Spleen (tissue), 10 donors: ENCODE results near the gene SAMD14. TPM values are rescaled to one million over a fixed set of nuclear protein-coding genes. Genes with fewer than 3 reads are reported as not detected.

Source experiments
- polyA plus RNA-seq, 3 donors: library from polyadenylated mRNA; stranded (reverse); fragments of 200-250 nt; gene quantifications; one replicate each; pipeline ENCODE4 v1.2.1, GENCODE V29; 2013
- total RNA-seq, 7 donors: library from RNA; depleted of rRNA in 3 of 7; stranded (reverse); fragments of >200 nt in 3 of 7; fragmentation: NEBNext Ultra II Directional in 4 of 7; extraction: Animal tissue kit (Norgen Biotek cat#: 25700) in 4 of 7; gene quantifications; one replicate each; pipeline versions ENCODE4 v1.1.0 to v1.2.1, GENCODE V29; 2016 to 2021
- donor health status: healthy with polysubstance abuse.
- donor health status: DM: no; HTN: no; CAD: no; lungs with moderate emphysema.
- donor health status: DM: no; HTN: no; CAD: no.
- donor health status: Bipolar disorder and iron deficiency.
- donor health status: healthy.
- donor health status: DM: no; HTN: no; CAD: no.
- donor health status: DM: yes; HTN: yes; CAD: no.

Gene SAMD14
- total and polyA plus RNA-seq, 10 donors: 1.1 to 7.5 (median 2.1) TPM

Other genes starting within 250 kb of the SAMD14 start
- 1 to 10 TPM in 1 of 7 donors, under 1 TPM in 4, not detected in 2; 0.23 to 1.1 (median 0.57) TPM for gene DLX4, start 161.0 kb downstream of the SAMD14 start, total RNA-seq
- gene DLX4, start 161.0 kb downstream of the SAMD14 start, polyA plus RNA-seq: under 1 TPM; 0.09 to 0.29 (median 0.22) TPM
- gene DLX3, start 134.9 kb downstream of the SAMD14 start, total RNA-seq: not detected
- under 1 TPM in 1 of 3 donors, not detected in 2; 0.02 TPM for gene DLX3, start 134.9 kb downstream of the SAMD14 start, polyA plus RNA-seq
- gene ITGA3, start 74.0 kb downstream of the SAMD14 start, total RNA-seq: 10 to 100 TPM; 22.7 to 52.3 (median 41.1) TPM
- 10 to 100 TPM in 1 of 3 donors, 1 to 10 TPM in 2; 5.5 to 16.6 (median 8.1) TPM for gene ITGA3, start 74.0 kb downstream of the SAMD14 start, polyA plus RNA-seq
- 10 to 100 TPM; 22.9 to 41.5 (median 26.1) TPM for gene PDK2, start 34.8 kb downstream of the SAMD14 start, total RNA-seq
- 10 to 100 TPM in 1 of 3 donors, 1 to 10 TPM in 2; 8.7 to 16.9 (median 9.5) TPM for gene PDK2, start 34.8 kb downstream of the SAMD14 start, polyA plus RNA-seq
- 100 to 1,000 TPM in 4 of 7 donors, 10 to 100 TPM in 3; 54.1 to 136 (median 112) TPM for gene PPP1R9B, start 20.5 kb upstream of the SAMD14 start, total RNA-seq
- gene PPP1R9B, start 20.5 kb upstream of the SAMD14 start, polyA plus RNA-seq: 100 to 1,000 TPM in 1 of 3 donors, 10 to 100 TPM in 2; 30.0 to 105 (median 40.9) TPM
- 1 to 10 TPM in 6 of 7 donors, not detected in 1; 1.2 to 4.7 (median 2.7) TPM for gene SGCA, start 35.8 kb upstream of the SAMD14 start, total RNA-seq
- 1 to 10 TPM; 3.7 to 5.9 (median 5.7) TPM for gene SGCA, start 35.8 kb upstream of the SAMD14 start, polyA plus RNA-seq
- 100 to 1,000 TPM in 2 of 7 donors, 10 to 100 TPM in 4, 1 to 10 TPM in 1; 7.4 to 458 (median 65.4) TPM for gene COL1A1, start 71.5 kb upstream of the SAMD14 start, total RNA-seq
- gene COL1A1, start 71.5 kb upstream of the SAMD14 start, polyA plus RNA-seq: 10 to 100 TPM in 2 of 3 donors, 1 to 10 TPM in 1; 7.1 to 24.0 (median 11.3) TPM
- under 1 TPM in 2 of 7 donors, not detected in 5; 0.44 to 0.49 TPM for gene TMEM92, start 144.3 kb upstream of the SAMD14 start, total RNA-seq
- under 1 TPM in 1 of 3 donors, not detected in 2; 0.06 TPM for gene TMEM92, start 144.3 kb upstream of the SAMD14 start, polyA plus RNA-seq
- gene XYLT2, start 216.0 kb upstream of the SAMD14 start, total RNA-seq: 10 to 100 TPM; 17.9 to 27.3 (median 23.3) TPM
- 10 to 100 TPM; 10.0 to 19.1 (median 14.2) TPM for gene XYLT2, start 216.0 kb upstream of the SAMD14 start, polyA plus RNA-seq
- 10 to 100 TPM; 26.4 to 40.7 (median 34.0) TPM for gene MRPL27, start 243.0 kb upstream of the SAMD14 start, total RNA-seq
- gene MRPL27, start 243.0 kb upstream of the SAMD14 start, polyA plus RNA-seq: 100 to 1,000 TPM in 1 of 3 donors, 10 to 100 TPM in 2; 85.3 to 102 (median 92.8) TPM
- 1 to 10 TPM in 6 of 7 donors, under 1 TPM in 1; 0.66 to 3.6 (median 1.9) TPM for gene EME1, start 243.1 kb upstream of the SAMD14 start, total RNA-seq
- 1 to 10 TPM; 1.1 to 3.0 (median 1.9) TPM for gene EME1, start 243.1 kb upstream of the SAMD14 start, polyA plus RNA-seq